HG03025 (cell line): ENCODE data around the gene UBASH3B.

Experiments
- ATAC-seq: cut with Tn5 transposase; IDR thresholded peaks from one replicate; pipeline ENCODE4 v1.9.1; 2021; ENCODE audit warnings: mild to moderate bottlenecking, moderate library complexity; ENCODE audit not compliant: unreplicated experiment, low FRiP score

The UBASH3B gene

GRCh38 chr11:122749005-122749687 lies 93.6 kb downstream of the UBASH3B start:
- ATAC-seq, result peak; percentile 74

DNA sequence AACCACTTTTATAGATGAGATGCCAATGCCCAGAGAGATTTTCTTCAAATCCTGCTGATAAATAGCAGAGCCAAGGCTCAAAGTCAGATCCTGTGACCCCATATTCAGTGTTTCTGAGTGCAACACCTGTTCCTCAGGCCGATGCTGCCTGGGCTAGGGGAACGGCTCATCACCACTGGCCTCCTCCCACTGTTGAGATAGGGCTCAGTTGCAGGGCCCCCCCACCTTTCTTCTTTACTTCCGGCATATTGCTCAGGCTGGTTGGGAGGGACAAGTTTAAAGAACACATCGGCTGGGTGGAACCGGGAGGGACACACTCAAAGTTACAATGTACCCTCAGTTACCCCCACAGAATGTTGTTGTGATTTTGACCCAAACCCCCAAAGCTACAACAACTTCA lies 94.5 kb downstream of the UBASH3B start:
- ATAC-seq, result no peak

GRCh38 chr11:122751292-122752070 lies 96.0 kb downstream of the UBASH3B start:
- no peak for ATAC-seq

DNA sequence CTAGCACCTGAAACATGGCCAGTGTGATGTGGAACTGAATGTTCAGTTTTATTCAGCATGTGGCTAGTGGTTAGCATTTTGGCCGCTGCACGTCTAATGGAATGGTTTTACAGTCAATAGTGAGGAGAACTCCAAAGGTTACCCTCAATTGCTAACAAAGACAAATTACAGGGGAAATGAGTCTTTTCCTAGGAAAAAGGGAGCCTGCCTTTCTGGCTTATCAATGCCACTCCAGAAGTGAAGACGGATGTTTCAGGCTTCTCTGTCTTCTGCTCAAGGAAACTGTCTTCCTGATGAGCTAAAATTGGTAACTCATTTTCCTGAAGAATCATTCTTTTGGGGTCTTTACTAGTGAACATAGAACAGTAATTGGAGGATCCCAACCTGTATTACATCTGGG lies 98.5 kb downstream of the UBASH3B start:
- ATAC-seq, result no peak

DNA sequence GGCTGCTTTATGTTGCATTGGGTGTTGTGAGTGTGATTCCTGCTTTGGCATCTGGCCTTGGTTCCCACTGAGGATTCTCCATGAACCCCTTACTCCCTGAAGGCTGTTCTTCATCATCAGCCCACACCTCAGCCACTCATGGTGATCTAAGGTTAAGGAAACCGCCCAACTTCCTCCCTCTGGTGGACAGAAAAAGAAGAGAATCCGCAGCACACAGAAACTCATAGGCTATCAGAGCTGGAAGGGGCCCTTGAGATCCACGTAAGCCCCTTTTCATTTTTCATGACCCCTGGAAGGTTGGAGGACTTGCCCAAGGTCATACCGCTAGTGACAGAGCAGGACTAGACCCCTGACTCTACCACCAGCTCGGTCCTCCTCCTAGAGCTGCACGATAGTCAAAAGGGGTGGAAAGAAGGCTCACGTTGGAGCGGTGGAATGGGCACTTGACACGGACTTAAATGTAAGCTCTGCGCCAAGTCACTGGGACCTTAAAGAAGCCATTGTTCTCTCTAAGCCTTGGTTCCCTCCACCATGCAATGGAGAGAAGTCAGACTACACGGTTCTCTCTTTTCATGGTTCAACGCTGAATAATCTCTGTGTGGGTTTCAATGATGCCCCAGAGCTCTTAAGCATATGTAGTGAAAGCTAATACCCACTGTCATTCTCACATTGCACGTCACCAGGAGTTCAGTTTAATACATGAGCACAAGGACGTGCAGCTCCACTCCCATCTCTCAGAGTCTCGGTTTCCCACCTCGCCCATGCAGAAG lies 99.2 kb downstream of the UBASH3B start:
- no peak for ATAC-seq

DNA sequence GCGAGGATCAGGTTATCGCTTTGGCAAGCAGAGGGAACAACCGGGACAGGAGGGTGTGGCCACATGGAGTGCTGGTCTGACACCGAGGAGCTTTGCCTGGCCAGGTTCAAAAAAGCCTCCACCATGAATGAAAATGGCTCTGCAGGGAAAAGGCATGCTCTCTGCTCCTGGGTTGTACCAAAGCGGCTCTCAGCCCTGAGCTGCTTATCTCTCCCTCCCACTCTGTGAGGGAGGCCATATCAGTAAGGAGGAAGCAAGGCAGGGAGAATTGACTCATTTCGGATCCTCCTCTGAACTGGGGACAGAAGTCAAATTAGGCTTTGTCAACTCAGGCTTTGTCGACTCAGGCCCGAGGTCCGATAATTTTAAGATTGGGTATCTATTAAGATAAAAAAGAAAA lies 99.9 kb downstream of the UBASH3B start:
- no peak for ATAC-seq

- no peak for ATAC-seq
Measured at GRCh38 chr11:122755941-122756340, 100.4 kb downstream of the UBASH3B start.

- no peak for ATAC-seq
Measured at GRCh38 chr11:122756417-122756816, 100.9 kb downstream of the UBASH3B start.

DNA sequence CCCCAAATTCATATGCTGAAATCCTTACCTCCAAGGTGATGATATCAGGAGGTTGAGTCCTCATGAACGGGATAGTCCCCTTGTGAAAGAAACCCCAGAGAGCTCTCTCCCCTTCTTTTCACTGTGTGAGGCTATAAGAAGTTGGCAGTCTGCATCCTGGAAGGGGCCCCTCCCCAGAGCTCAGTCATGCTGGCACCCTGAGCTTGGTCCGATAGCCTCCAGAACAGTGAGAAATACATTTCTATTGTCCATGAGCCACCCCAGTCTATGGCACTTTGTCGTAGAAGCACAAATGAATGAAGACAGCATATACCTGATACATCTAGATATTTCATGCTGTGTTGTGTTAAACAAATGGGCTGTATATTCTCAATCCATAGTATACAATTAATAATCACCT lies 101.7 kb downstream of the UBASH3B start:
- no peak for ATAC-seq

- no peak for ATAC-seq
Measured at GRCh38 chr11:122758339-122758738, 102.8 kb downstream of the UBASH3B start.

- no peak for ATAC-seq
Measured at GRCh38 chr11:122758974-122759373, 103.5 kb downstream of the UBASH3B start.

DNA sequence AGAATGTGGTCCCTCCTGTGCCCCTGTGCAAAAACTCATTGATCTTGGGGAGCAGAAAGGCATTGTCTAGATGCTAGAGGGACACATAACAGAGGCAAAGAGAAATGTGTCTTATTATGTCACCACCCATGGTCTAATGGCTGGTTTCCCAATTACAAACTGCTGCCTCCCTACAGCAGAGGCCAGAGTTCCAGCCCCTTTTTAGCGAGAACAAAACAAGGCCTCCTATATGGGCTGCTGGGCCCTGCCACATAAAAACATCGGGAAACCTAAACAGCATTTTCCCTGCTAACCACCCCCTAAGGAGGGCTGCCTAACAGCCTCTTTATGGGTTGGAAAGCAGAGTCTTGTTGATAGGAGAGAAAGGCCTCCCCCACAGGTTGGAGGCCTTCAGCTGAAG lies 107.6 kb downstream of the UBASH3B start:
- ATAC-seq, result no peak

DNA sequence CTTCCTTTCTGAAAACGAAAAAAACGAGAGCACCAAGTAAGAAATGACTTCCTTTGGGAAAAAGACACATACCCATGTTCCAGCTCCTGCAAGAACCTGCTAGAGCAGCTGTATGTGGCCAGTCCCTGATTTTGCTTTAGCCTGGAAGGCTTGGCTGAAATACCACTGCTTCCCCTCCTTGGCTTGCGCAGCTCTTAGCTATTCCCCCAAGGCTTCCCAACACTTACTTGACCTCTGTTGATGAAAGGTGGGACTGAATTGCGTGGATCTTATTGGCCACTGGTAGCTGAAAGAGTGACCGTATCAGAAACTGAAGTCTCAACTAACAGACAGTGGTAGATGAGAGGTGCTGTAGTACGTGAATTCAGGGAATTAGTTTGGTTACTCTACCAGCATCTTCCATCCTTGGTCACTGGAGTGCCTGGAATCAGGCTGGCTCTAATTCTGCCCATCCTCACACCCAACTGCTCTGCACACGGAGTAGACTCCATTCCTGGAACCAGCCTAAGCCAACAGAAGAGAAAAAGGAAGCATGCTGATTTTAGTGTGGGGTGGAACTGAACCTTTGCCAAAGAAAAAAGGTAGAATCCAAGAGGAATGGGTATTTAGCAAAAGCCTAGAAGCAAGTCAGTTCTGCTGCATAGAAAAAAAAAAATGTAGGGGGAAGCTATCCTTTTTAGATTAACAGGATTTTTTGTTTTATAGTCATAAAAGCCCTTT lies 109.0 kb downstream of the UBASH3B start:
- ATAC-seq, result no peak

DNA sequence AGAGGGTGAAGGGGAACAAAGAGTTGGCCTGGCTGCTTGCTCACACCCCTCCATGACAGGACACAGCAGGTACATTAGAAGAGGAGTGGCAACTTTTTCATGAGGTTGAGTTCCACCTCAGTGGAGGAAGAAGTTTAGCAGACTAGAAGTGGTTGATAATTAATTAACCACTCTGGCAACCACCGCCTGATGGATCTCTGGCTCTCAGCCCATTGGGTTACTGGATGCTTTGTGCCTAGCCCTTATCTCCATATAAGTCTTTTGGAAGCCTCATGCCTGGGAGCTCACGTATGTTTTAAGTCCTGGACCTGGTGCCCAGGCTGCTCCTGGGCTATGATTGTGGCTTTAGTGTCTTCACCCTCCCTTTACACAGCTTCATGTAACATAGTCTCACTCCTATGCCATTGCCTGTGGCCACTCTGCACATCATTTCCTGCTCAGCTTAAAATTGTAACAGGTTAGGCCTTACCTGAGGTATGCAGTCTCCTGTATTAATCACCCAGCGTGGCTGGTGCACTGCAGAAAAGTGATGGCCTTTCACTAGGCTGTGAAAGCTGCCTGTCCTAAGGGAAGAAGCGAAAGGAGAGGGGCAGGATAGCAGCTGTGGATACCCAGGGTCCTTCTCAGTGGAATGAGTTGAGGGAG lies 110.1 kb downstream of the UBASH3B start:
- no peak for ATAC-seq

DNA sequence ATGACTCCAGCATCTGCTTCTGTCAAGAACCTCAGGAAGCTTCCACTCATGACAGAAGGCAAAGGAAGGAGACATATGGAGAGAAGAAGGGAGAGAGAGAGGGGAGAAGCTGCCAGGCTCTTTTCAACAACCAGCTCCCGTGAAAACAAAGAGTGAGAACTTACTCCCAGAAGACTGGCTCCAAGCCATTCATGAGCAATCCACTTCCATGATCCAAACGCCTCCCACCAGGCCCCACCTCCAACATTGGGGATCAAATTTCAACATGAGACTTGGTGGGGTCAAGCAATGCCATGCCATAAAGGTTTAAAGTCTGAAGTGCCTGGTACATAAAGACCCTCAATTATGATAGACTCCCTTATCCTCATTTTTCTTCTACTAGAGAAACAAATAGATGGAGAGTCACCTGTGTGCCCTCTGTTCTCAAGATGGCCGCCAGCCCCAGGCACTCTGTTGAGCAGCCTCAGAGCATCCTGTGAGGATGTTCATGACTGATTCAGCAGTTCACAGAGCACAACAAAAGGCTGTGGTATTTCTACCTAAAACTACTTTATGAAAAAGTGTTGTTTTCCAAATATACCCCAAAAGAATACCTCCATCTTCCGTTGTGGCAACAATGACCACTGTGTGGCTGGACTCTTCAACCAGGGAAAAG lies 113.7 kb downstream of the UBASH3B start:
- ATAC-seq, result no peak

DNA sequence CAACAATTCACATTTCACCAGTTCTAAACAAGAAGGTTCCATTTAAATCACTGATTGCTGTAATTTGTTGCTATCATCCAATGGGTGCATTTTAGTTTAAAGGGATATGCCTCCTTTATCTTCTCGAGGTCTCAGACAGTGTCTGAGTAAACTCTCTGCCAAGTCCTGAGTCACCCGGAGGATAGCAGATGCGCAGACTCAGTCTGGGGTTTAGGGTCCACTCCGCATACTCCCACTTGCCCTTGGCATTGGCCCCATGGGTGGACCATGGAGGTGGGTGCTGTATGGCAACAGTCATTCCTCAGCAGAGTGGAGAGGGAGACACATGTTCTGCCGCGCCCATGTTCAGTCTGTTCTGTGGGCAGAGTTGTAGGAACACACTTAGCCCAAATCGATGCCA lies 117.4 kb downstream of the UBASH3B start:
- ATAC-seq, result no peak

DNA sequence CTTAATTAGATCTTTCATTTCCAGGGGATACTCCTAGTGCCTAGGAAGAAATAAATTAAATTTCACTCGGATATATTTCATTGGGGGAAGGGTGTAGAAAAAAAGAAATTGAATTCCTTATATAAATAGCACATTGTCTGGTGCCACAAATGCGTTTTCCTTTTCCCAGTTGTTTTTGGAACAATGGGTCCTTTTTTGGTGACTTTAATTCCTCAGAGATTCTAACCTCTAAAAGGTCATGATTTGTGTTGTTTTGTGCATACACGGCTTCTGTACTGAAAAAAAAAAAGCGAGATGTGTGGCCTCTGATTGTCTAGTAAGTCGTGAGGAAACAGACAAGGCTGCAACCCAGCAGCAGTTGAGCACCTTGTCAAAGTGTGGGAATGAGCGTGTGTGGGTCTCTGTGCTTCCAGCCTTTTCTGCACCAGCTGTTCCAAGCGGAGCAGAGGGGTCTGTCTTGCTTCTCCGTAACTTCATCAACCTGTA lies 118.3 kb downstream of the UBASH3B start:
- no peak for ATAC-seq

DNA sequence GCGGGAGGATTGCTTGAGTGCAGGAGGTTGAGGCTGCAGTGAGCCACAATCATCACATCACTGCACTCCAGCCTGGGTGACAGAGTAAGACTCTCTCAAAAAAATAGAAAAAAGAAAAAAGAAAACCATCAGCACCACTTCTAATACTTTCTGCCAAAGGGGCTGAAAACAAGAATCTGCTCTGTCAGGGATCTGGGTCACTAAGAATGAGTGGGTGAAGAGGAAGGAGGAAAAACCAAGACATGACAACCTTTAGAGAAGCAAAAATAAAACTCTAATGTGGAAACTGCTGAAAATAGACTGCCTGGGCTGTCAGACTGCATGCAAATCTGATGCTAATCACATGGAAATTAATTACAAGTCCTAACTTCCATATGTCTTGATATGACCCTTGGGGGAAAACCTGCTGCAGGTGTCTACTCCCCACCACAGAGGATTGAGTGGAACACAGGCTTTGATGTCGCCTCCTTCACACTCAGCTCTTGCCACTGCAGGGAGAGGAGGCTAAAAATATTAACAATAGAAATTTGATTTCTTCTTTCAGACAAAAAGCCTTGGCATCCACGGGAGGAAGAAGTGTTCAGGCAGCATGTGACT lies 120.3 kb downstream of the UBASH3B start:
- no peak for ATAC-seq

GRCh38 chr11:122776546-122776945 lies 121.0 kb downstream of the UBASH3B start:
- ATAC-seq, result no peak
